Daoy (cell line): Measurements from ENCODE around the gene CLRN1. TPM values are rescaled to one million over a fixed set of nuclear protein-coding genes. Genes with fewer than 3 reads are reported as not detected.

Experiments
- DNase-seq: peaks from one replicate; pipeline ENCODE4 v3.0.0-alpha.2; 2015; ENCODE audit warnings: low read depth
- total RNA-seq: library from RNA; depleted of rRNA; stranded (reverse); fragments of >200 nt; shearing (Covaris generic); gene quantifications from 2 replicates; pipeline ENCODE4 v1.2.3, GENCODE V29; 2014

The CLRN1 gene
- total RNA-seq, 1 experiment from 2014 or later, result not detected

DNA sequence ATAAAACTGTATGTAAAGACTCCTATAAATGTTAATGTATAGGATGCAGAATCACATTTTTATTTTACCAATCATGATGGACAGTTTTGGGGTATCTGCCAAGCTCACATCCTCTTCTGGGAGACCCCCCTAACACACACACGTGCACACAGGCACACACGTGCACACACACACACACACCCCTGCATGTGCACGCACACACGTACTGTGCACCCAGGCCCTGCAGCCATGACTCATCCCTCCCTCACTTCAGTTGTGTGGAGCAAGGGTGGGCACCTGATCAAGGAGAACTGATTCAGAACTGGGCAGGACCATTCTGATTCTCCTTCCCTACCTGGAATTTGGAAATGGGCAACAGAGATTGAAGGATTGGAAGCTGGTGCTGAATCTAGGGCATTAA is 51.3 kb downstream of the CLRN1 start:
- peak; percentile 37 for DNase-seq

DNA sequence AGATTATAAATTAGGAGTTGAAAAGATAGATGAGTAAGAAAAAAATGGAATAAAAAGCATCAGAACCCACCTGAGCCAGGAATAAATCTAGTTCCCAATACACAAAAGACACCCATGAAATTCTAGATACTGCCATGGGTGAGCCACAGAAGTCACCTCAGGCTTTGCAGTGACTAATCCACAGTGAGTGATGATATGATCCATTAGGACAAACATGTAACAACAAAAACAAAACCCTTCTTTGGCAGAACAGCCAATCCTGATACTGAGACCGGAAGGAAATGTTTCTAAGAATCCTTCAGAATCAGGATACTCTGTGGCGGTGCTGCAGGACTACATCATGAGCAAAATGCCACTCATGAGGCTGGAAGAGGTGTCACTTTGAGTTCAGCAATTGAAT is 52.3 kb downstream of the CLRN1 start:
- DNase-seq, result peak; percentile 12

DNA sequence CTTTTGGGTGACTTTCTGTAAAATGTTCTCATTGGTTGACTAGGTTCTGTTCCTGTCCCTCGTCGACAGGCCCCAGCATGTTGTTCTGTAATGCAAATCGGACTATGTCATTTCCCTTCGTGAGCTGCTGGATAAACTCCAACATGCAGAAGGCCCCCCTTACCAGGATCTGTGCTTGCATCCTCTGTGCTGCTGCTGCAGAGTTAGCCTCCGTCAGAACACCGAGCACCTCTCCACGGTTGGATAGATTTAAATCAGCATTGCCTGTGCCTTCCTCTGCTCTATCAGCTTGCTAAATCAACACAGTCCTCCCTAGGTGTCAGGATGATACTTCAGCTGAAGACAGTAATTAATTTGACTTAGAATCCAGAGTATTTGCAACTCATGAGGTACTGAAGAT is 54.6 kb downstream of the CLRN1 start:
- no peak for DNase-seq

DNA sequence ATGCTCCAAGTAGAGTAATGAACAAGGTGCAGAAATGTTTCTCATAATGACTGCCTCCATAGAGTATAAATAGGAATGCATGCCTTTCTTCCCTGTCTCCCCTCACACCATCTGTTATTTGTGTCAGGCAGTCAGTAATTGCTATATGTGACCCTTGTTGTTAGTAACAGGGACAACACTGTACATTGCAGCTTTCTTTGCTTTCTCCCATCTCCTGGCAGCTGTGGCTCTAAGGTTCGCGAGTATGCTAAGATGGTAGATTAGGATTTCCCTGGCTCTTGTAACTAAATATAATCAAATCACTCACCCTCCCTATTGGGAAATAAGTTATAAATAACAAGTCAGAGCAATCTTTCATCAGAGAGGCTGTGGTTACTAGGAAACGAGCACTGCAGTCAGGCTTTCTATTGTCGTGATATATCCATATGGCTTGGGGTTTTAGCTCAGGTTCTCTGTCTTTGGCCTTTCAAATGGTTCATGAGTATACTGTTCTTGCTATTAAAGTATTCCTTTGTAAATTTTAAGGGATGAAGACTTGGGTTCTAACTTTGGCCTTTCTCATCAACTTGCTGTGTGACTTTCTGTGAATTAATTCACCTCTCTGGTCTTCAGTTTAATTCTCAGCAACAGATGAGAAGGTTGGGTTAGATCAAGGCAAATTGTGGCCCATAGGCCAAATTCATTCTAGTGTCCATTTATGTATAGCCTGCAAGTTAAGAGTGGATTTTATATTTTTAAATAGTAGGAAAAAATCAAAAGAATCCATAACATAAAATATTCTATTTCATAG is 59.2 kb downstream of the CLRN1 start:
- no peak for DNase-seq

DNA sequence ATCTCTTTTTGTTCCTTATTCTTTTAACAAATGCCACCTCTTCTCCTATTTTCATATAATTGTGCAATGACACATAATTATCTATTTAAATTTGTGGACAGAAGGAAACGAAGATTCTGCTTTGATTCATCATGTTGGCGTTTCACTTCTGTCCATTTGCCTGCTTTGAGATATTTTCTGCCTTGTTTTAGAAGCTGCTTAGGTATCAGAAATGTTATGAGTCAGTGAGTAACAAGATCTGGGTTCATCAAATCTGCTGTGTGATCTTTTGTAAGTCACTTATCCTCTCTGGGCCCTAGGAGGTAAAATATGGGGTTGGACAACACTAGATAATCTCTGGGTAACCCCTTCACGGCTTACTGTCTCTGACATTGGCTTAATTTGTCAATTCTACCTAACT is 60.0 kb downstream of the CLRN1 start:
- no peak for DNase-seq

DNA sequence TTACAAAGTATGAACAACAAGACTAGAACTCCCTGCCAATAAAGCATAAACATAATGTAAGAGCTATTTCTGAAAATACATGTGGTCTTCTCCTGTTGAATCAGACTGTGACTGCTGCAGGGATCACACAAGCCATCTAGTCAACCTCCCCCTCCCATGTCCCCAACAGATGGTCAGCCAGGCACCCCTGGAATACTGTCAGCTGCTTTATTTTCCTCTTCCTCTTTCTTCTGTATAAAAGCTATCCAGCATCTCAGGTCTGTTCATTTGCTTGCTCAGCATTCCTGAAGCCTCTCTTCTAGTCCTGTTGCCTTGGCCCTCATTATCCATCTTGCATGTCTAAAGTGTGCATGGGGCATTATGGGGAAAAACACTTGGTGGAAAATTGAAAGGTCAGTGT is 60.8 kb downstream of the CLRN1 start:
- DNase-seq, result no peak

GRCh38 chr3:150906461-150906860 is 66.1 kb downstream of the CLRN1 start:
- DNase-seq, result no peak

DNA sequence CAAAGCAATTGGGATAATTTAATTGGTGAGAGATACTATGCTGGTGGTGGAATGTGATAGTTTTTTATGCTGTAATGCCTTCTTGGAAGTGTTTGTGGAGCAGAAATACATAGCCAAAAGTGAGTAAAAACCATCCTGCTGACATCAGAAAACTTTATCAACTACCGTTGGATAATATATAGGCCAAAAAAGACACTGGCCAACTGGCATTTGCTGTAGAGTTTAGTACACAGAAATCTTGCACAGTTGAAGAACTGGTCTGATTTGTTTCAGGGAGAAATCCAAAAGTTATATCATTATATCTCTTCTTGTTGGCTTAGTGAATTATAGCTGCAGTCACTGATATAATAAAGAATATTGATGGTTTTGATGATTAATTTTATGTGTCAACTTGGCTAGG is 66.8 kb downstream of the CLRN1 start:
- DNase-seq, result no peak

DNA sequence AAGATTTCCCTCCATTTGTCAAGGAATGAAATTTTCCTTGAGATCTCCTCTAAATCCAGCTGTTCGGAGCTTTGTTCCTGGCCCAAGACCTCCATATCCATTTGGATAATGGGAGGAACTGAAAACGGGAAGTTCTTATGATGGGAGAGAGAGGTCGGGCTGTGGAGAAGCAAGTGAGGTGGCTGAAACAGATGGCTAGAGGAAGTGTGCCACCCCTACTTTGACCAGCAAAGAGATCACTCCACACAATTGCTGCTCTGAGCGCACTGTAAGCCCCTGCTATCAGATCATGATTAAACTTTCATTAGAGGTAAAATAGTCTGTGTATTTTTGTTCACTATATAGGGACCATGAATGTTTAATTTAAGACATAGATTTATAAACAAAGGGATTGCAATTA is 67.2 kb downstream of the CLRN1 start, which contains the start of gene MINDY4B:
Gene MINDY4B, minus strand, starts transcription at position 101 of the 400 bp plus-strand sequence. Its CDS starts 0 bp downstream, at position 101.
- no peak for DNase-seq

DNA sequence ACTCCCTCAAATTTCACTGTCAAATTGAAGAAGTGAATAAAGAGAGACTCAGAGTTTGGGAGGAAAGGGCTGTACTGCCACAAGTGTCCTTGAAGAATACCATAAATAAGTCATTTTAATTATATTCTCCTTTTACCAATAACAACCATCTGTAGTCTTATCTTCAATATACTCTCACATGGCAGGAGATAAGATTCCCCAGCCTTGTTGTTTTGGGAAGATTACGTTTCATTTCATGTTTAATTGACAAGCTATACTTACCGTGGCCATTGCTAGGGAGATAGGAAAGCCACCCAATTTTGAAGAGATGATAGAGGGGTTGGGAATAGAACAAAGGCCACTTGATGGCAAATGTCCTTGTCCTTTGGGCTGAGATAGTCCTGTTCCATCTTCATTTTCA is 69.5 kb downstream of the CLRN1 start:
- no peak for DNase-seq

DNA sequence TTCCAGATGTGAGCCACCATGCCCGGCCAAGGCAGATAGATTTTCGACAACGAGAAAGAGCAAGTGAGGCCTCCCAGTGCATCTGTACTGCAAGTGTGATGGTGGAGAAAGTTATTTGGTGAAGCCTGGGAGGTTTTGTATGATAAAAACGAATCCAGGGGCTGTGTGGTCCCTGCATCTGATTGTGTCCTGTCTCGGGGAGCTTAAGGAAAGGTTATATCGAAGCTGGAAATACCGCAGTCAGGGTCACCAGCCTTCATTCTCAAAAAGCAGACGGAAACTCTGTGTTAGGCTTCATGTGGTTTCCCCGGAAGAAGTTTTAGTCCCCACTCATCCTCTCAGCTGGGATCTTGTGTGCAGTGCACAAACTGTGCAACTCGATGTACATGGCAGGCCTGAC is 70.7 kb downstream of the CLRN1 start:
- no peak for DNase-seq

GRCh38 chr3:150899141-150899540 is 73.4 kb downstream of the CLRN1 start:
- DNase-seq, result no peak

DNA sequence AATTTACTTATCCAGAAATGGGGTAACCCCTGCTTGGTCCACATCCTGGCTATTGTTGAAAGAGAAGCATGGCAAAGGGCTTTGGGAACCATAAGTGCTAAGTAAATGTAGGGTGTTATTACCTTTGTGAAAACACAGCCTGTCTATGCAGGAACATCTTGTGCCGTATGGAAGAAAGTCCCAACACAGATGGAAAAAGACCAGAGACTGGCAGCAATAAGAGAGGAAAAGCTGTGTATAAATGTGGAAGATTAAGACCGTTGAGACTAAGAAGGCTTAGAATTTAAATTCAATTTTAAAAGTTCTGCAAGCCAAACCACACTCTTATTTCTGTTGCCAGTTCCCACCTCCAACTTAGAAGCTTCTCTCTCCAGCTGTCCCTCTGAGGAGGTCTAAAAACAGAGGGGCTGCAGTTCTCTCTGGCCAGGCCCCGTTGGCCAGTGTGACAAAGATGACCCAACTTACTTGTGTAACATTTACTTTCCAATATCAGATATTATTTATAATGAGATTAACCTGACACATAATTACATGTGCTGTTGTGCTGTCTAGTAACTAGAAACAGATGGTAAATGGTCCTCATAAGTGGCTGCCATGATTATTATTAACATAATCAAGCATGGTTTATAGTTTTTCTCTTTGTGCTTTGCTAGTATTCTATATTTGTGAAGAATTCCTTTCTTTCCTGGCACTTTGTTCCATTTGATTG is 74.3 kb downstream of the CLRN1 start:
- DNase-seq, result no peak

GRCh38 chr3:150897592-150897991 is 74.9 kb downstream of the CLRN1 start:
- no peak for DNase-seq

GRCh38 chr3:150890831-150891230 is 81.7 kb downstream of the CLRN1 start:
- DNase-seq, result no peak

DNA sequence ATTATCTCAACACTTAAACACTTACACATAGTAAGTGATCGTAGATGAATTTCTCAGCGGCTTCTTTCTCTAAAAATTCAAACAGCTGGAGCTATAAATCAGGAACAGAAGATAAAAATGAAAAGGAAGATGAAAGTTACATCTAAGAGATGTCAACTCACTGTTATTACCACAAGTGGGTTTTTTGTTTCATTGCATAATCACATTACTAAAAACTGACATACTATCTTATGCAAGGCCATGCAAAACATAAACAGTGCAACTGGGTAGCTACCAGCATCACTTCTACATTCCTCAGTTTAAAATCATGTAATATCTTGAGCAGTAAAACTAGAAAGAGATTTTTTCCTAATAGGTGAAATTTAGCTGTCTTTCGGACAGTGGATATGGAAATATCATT is 82.2 kb downstream of the CLRN1 start:
- no peak for DNase-seq

- DNase-seq, result no peak
Observed at GRCh38 chr3:150889106-150889505, 83.4 kb downstream of the CLRN1 start.

DNA sequence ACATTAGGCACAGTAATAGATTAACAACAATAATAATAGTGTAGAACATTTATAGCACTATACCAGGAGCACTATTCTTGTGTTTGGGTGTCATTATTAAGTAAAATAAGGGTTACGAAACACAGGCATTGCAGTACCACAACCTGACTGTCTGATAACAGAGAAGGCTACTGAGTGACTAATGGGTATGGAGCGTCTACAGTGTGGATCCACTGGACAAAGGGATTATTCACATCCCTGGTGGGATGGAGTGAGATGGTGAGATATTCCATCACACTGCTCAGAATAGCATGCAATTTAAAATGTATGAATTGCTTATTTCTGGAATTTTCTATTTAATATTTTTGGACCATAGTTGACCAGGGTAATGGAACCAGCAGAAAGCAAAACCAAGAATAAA is 85.5 kb downstream of the CLRN1 start:
- DNase-seq, result no peak

DNA sequence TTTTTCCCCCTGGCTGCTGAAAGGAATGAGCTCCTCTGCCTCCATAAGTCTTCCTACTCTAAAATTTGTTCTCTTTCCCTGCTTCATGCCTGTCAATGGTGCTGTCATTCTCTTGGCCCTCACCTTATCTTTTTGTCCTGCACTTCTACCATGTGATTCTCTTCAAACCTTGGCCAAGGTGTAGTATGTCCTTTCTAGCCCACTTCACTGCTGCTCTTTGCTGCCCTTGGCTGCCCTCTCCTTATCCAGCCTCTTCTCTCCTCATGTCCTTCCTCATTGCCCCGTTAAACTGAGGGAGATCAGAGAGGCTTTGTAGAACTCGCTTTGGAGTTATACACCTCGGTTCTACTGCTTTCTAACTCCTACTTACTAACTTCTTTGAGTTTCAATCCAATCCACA is 87.0 kb downstream of the CLRN1 start:
- no peak for DNase-seq

DNA sequence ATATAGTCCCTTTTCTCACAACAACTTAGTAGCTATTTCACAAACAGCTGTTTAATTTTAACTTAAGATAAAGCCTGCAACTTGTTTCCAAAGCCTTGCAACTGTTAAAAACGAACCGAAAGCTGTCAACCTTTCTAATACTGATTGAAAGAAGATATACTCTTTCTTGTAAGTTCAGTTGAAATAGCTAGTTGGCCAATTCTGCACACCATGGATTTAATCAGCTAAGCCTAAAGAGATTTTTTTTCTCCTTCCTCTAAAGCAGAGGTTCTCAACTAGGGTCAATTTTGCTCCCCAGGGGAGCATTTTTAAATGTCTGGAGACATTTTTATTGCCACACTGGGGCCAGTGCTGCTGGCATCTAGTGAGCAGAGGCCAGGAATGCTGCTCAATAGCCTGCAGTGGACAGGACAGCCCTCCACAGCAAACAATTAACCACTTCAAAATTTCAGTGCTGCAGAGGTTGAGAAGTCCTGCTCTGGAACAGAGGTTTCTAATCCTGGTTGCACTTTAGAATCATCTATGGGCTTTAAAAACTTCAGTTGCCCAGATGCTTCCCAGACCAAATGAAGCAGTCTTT is 93.4 kb downstream of the CLRN1 start:
- DNase-seq, result no peak

- no peak for DNase-seq
Observed at GRCh38 chr3:150878290-150878689, 94.2 kb downstream of the CLRN1 start.

GRCh38 chr3:150877303-150877702 is 95.2 kb downstream of the CLRN1 start:
- DNase-seq, result no peak
